SKM-1 treated with dmso at 0.1 percent for 144 hours (cell line): ENCODE results near the gene OR51I2.

Experiments
- DNase-seq: peaks from one replicate; lab custom pipeline; 2025; ENCODE audit not compliant: unreplicated experiment; lab: John Stamatoyannopoulos, UW

OR51I2 gene

GRCh38 chr11:5505363-5506048 is 56.4 kb downstream of the OR51I2 start:
- DNase-seq, result no peak
